Colonic mucosa (tissue), 4 donors: ENCODE data around the gene SDHA. TPM values are rescaled to one million over a fixed set of nuclear protein-coding genes. Genes with fewer than 3 reads are reported as not detected.

Source experiments
- DNase-seq: peaks from one replicate; pipeline ENCODE4 v3.0.0-alpha.2; 2020
- H3K27ac ChIP-seq: fragments of 200-600 bp; one replicate; pipeline ENCODE4 v1.8.0; 2021
- H3K27me3 ChIP-seq: fragments of 200-600 bp; one replicate; pipeline ENCODE4 v1.8.0; 2021
- H3K36me3 ChIP-seq: fragments of 200-600 bp; one replicate; pipeline ENCODE4 v1.8.0; 2021
- H3K4me1 ChIP-seq: fragments of 200-600 bp; one replicate; pipeline ENCODE4 v1.8.0; 2021; ENCODE audit warnings: mild to moderate bottlenecking
- H3K4me3 ChIP-seq: fragments of 200-600 bp; one replicate; pipeline ENCODE4 v1.8.0; 2021
- H3K9ac ChIP-seq, 2 donors: one replicate each; pipeline ENCODE4 v1.7.0; 2013; ENCODE audit warnings: control low read depth in 2 of 2, low read depth in 2 of 2, low read length in 2 of 2
- H3K9me3 ChIP-seq: fragments of 200-600 bp; one replicate; pipeline ENCODE4 v1.8.0; 2021
- intact Hi-C: fragments of 100-400 bp; cut with DNase I; formaldehyde crosslinking; loops from one replicate; pipeline ENCODE4 v1.14.1; 2022
- total RNA-seq, 2 donors: library from RNA; stranded (reverse); fragmentation: NEBNext Ultra II Directional in 1 of 2; extraction: Animal tissue kit (Norgen Biotek cat#: 25700) in 1 of 2; gene quantifications; one replicate each; pipeline ENCODE4 v1.2.1, GENCODE V29; 2021
- TF ChIP-seq, protein P1 (sequence below): fragments of 200-600 bp; IDR thresholded peaks from one replicate; pipeline ENCODE4 v1.8.0; 2022; ENCODE audit warnings: antibody characterized with exemption, mild to moderate bottlenecking
- donor health status: healthy.
- donor health status: DM: no; HTN: no; CAD: no.
- donor health status: DM: no; HTN: no; CAD: no.

The SDHA gene
- total RNA-seq, 2 donors from 2014 or later = 285 to 414 TPM

DNA sequence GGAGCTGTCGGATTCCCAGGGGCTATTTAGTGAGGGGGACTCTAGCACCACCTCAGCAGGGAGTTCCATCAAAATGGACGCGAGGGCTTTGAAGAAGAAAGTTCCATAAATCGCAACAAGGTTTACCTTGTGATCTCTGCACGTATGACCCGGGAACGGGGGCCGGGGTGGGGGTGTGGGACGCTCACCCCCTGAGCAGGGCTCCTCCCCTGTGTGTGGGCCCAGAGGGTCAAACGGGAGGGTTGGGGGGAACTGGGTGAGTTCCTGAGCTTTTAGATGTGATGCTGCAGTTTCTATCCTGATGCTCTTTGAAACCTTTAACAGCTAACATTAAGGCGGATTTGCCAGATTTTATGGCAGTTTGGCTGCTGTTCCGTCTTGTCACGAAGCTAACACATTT lies 45.7 kb upstream of the SDHA start:
- no peak for DNase-seq
- TF ChIP-seq, protein P1, sequence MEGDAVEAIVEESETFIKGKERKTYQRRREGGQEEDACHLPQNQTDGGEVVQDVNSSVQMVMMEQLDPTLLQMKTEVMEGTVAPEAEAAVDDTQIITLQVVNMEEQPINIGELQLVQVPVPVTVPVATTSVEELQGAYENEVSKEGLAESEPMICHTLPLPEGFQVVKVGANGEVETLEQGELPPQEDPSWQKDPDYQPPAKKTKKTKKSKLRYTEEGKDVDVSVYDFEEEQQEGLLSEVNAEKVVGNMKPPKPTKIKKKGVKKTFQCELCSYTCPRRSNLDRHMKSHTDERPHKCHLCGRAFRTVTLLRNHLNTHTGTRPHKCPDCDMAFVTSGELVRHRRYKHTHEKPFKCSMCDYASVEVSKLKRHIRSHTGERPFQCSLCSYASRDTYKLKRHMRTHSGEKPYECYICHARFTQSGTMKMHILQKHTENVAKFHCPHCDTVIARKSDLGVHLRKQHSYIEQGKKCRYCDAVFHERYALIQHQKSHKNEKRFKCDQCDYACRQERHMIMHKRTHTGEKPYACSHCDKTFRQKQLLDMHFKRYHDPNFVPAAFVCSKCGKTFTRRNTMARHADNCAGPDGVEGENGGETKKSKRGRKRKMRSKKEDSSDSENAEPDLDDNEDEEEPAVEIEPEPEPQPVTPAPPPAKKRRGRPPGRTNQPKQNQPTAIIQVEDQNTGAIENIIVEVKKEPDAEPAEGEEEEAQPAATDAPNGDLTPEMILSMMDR = no peak
- H3K9ac ChIP-seq = no peak overlapping the region

DNA sequence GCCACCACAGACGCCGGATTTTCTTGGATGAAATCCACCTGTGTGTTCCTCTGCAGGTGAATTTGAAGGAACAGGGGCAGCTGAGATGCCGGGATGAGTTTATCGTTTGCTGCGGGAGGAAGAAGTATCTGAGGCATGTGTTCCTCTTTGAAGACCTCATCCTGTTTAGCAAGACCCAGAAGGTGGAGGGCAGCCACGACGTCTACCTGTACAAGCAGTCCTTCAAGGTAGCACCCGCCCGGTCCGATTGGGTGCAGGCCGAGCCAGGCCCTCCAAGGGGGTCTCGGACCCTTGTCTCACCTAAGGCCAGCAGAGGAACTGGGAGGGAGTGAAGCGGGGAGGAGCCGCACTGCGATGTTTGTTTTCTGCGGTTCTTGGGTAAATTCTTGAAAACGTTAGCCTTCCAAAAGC lies 45.3 kb upstream of the SDHA start:
- no peaks in the 10 kb centered on the region for H3K4me1 ChIP-seq
- no peak overlapping the region for H3K9ac ChIP-seq
- intact Hi-C loops = no loop called here
- DNase-seq = no peak
- no peak overlapping the region for H3K27ac ChIP-seq
- no peaks in the 10 kb centered on the region for H3K9me3 ChIP-seq
- H3K27me3 ChIP-seq = no peaks in the 10 kb centered on the region
- TF ChIP-seq, protein P1 = no peak
- no peaks in the 10 kb centered on the region for H3K36me3 ChIP-seq
- no peak overlapping the region for H3K4me3 ChIP-seq

More for the DNA sequence above, 45.7 kb upstream of the SDHA start:
- no peaks in the 10 kb centered on the region for H3K9me3 ChIP-seq
- H3K36me3 ChIP-seq = no peaks in the 10 kb centered on the region
- intact Hi-C loops = no loop called here
- no peaks in the 10 kb centered on the region for H3K4me1 ChIP-seq
- no peak overlapping the region for H3K27ac ChIP-seq
- no peaks in the 10 kb centered on the region for H3K27me3 ChIP-seq
- no peak overlapping the region for H3K4me3 ChIP-seq

DNA sequence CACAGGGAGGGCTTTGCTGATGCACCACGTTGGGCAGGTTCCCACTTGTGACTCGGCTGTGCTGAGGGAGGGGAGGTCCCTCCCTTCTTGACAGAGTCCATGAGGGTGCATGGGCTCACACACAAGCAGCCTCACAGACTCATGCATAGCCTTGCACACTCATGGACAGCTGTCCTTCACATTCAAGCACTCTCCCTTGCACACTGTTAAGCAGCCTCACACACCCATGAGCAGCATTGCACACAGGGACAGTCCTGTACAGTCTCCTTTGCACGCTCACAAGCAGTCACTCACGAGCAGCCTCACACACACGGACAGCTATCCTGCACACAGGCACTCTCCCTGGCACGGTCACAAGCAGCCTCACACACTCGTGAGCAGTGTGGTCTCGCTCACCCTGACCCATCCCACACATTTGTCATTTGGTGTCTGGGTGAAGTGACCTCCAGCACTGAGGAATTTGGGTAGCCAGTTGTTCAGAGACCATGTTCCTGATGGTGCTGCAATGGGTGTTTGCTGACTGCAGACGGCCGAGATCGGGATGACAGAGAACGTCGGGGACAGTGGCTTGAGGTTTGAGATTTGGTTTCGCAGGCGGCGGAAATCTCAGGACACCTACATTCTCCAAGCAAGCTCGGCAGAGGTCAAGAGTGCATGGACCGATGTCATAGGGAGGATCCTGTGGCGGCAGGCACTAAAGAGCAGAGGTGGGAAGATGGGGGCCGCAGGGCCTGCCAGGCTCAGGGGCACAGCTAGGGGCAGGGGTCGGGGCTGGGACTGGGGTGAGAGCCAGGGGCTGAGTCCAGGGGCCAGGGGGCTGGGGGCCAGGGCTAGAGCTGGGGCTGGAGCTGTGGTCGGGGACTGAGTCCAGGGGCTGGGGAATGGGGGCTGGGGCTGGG lies 44.5 kb upstream of the SDHA start:
- no peak overlapping the region for H3K9ac ChIP-seq
- no peaks in the 10 kb centered on the region for H3K4me1 ChIP-seq
- TF ChIP-seq, protein P1 = no peak
- intact Hi-C loops = no loop called here
- no peak for DNase-seq
- no peak overlapping the region for H3K27ac ChIP-seq
- H3K27me3 ChIP-seq = no peaks in the 10 kb centered on the region
- no peaks in the 10 kb centered on the region for H3K36me3 ChIP-seq
- no peak overlapping the region for H3K4me3 ChIP-seq
- H3K9me3 ChIP-seq = no peaks in the 10 kb centered on the region

DNA sequence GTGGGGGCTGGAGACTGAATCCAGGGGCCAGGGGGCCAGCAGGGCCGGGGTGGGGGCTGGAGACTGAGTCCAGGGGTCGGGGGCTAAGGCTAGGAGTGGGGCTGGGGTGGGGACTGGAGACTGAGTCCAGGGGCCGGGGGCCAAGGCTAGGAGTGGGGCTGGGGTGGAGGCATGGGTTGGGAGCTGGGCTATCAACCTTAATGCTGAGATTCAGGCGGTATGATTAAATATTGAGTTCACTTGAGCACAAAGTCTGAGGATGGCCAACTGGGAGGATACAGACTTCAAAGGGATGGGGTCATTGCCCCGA lies 43.9 kb upstream of the SDHA start:
- intact Hi-C loops = no loop called here
- Histone ChIP-seq H3K36me3 (no peaks in the 10 kb centered on the region), H3K4me1 (no peaks in the 10 kb centered on the region), H3K27ac (no peak overlapping the region), H3K9ac (no peak overlapping the region), H3K9me3 (no peaks in the 10 kb centered on the region), H3K27me3 (no peaks in the 10 kb centered on the region), H3K4me3 (no peak overlapping the region)
- TF ChIP-seq, protein P1 = no peak
- no peak for DNase-seq

DNA sequence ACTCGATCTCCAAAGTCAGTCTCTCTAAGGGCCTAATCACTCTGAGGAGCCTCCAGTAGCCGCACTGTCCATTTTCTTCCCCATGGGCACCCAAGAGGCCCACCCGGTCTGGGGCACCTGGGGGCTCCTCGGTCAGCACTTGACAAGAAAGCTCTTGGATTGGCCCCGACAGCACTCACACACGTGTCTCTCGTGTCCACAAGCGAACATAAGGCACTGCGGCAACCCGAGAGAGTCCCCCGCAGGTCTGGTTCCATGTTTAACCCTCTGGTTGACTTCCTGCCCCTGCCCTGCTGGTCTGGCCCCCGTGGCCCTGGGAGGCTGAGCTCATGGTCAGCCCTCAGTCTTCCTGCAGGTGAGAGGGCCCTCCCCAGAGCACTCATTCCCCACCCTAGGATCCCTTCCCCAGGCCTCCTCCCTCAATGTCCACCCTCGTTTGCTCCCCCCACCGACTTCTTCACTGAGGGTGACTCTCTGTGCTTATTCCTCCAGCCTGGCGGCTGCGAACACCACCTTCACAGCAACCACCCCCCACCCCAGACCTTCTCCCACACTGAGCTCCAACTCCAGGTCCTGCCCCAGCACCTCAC lies 43.1 kb upstream of the SDHA start:
- Histone ChIP-seq H3K4me1 (no peaks in the 10 kb centered on the region), H3K9ac (no peak overlapping the region), H3K36me3 (no peaks in the 10 kb centered on the region), H3K27ac (no peak overlapping the region), H3K27me3 (no peaks in the 10 kb centered on the region), H3K4me3 (no peak overlapping the region), H3K9me3 (no peaks in the 10 kb centered on the region)
- intact Hi-C loops = no loop called here
- TF ChIP-seq, protein P1 = no peak
- DNase-seq = no peak
